Stimulated activated naive CD8-positive, alpha-beta T cell treated with anti-CD3 and anti-CD28 coated beads, Interleukin-15, amount 100 ng/mL, for 72 hours (primary cell): Measurements from ENCODE around the gene PDE6B.

Experiments
- ATAC-seq: fragments of 150-1000 bp; cut with Tn5 transposase; 2 replicates; pipeline ENCODE4 v1.10.0; 2021; ENCODE audit warnings: mild to moderate bottlenecking, moderate library complexity
- DNase-seq, 2 donors: peaks; one replicate each; pipeline ENCODE4 v3.0.0; 2021 to 2022
- H3K27ac Mint-ChIP-seq, 2 donors: one replicate each; pipeline ENCODE4 v1.8.0; 2022; ENCODE audit warnings: mild to moderate bottlenecking in 2 of 2, mixed read lengths in 2 of 2, moderate library complexity in 2 of 2
- H3K27me3 Mint-ChIP-seq: one replicate; pipeline ENCODE4 v1.8.0; 2022; ENCODE audit warnings: mixed read lengths
- H3K4me1 Mint-ChIP-seq: one replicate; pipeline ENCODE4 v1.8.0; 2022; ENCODE audit warnings: mild to moderate bottlenecking, mixed read lengths
- H3K4me3 Mint-ChIP-seq, 2 donors: one replicate each; pipeline ENCODE4 v1.8.0; 2022; ENCODE audit warnings: mild to moderate bottlenecking in 2 of 2, mixed read lengths in 2 of 2, moderate library complexity in 1 of 2
- H3K9me3 Mint-ChIP-seq, 2 donors: one replicate each; pipeline ENCODE4 v1.8.0; 2022; ENCODE audit warnings: mixed read lengths in 2 of 2

The PDE6B gene

GRCh38 chr4:612052-612748, 13.2 kb upstream of the PDE6B start:
- peaks cover 66% of the 10 kb centered on the region for H3K27me3 Mint-ChIP-seq
- DNase-seq = no peak
- H3K9me3 Mint-ChIP-seq = peaks cover 5 to 8% of the 10 kb centered on the region in 2 donors
- no peak for ATAC-seq
- H3K27ac Mint-ChIP-seq = no peak overlapping the region
- H3K4me3 Mint-ChIP-seq = no peak overlapping the region
- H3K4me1 Mint-ChIP-seq = no peaks in the 10 kb centered on the region

GRCh38 chr4:612749-613125, 12.6 kb upstream of the PDE6B start:
- DNase-seq (no peak), ATAC-seq (no peak)
- Mint-ChIP-seq H3K27ac (no peak overlapping the region), H3K4me3 (no peak overlapping the region), H3K9me3 (peaks cover 5 to 8% of the 10 kb centered on the region in 2 donors), H3K27me3 (peaks cover 69% of the 10 kb centered on the region), H3K4me1 (no peaks in the 10 kb centered on the region)

GRCh38 chr4:613126-613525, 12.2 kb upstream of the PDE6B start:
- peaks cover 73% of the 10 kb centered on the region for H3K27me3 Mint-ChIP-seq
- DNase-seq (no peak), ATAC-seq (no peak)
- no peak overlapping the region for H3K27ac Mint-ChIP-seq
- no peaks in the 10 kb centered on the region for H3K4me1 Mint-ChIP-seq
- H3K9me3 Mint-ChIP-seq = peaks cover 5 to 8% of the 10 kb centered on the region in 2 donors
- no peak overlapping the region for H3K4me3 Mint-ChIP-seq

- Mint-ChIP-seq H3K27me3 (peaks cover 64% of the 10 kb centered on the region), H3K4me3 (no peak overlapping the region), H3K27ac (no peak overlapping the region), H3K9me3 (no peaks in the 10 kb centered on the region), H3K4me1 (no peaks in the 10 kb centered on the region)
- no peak for DNase-seq
- ATAC-seq = no peak
These were observed 9.3 kb upstream of the PDE6B start for GRCh38 chr4:616091-616490.

GRCh38 chr4:616911-617643, 8.3 kb upstream of the PDE6B start:
- Mint-ChIP-seq H3K27me3 (peaks cover 62% of the 10 kb centered on the region), H3K9me3 (no peaks in the 10 kb centered on the region), H3K4me1 (no peaks in the 10 kb centered on the region), H3K4me3 (no peak overlapping the region), H3K27ac (no peak overlapping the region)
- DNase-seq (no peak), ATAC-seq (peak; percentile 74)

GRCh38 chr4:617644-618641, 7.4 kb upstream of the PDE6B start:
- Mint-ChIP-seq H3K4me3 (no peak overlapping the region), H3K27me3 (peaks cover 57% of the 10 kb centered on the region), H3K27ac (peak overlapping the region in 1 of 2 donors; percentile 9), H3K4me1 (no peaks in the 10 kb centered on the region), H3K9me3 (no peaks in the 10 kb centered on the region)
- ATAC-seq = no peak
- DNase-seq = no peak

- no peak for DNase-seq
- Mint-ChIP-seq H3K27me3 (peaks cover 43% of the 10 kb centered on the region), H3K4me1 (no peaks in the 10 kb centered on the region), H3K27ac (no peak overlapping the region), H3K9me3 (no peaks in the 10 kb centered on the region), H3K4me3 (no peak overlapping the region)
- no peak for ATAC-seq
These were observed 5.2 kb upstream of the PDE6B start for GRCh38 chr4:620201-620600.

GRCh38 chr4:620851-621261, 4.5 kb upstream of the PDE6B start:
- Mint-ChIP-seq H3K4me3 (no peak overlapping the region), H3K27me3 (peaks cover 43% of the 10 kb centered on the region), H3K27ac (no peak overlapping the region), H3K9me3 (no peaks in the 10 kb centered on the region), H3K4me1 (no peaks in the 10 kb centered on the region)
- DNase-seq = no peak
- no peak for ATAC-seq

- Mint-ChIP-seq H3K4me3 (no peak overlapping the region), H3K27me3 (peaks cover 43% of the 10 kb centered on the region), H3K9me3 (no peaks in the 10 kb centered on the region), H3K27ac (no peak overlapping the region), H3K4me1 (no peaks in the 10 kb centered on the region)
- DNase-seq = no peak
- ATAC-seq = no peak
These were observed 3.9 kb upstream of the PDE6B start for GRCh38 chr4:621296-622070.

GRCh38 chr4:622071-622995, 3.0 kb upstream of the PDE6B start:
- Mint-ChIP-seq H3K27ac (no peak overlapping the region), H3K27me3 (peaks cover 45% of the 10 kb centered on the region), H3K9me3 (no peaks in the 10 kb centered on the region), H3K4me1 (no peaks in the 10 kb centered on the region), H3K4me3 (no peak overlapping the region)
- ATAC-seq (no peak), DNase-seq (no peak)

GRCh38 chr4:622996-623913, 2.1 kb upstream of the PDE6B start:
- peaks cover 37% of the 10 kb centered on the region for H3K27me3 Mint-ChIP-seq
- no peak overlapping the region for H3K27ac Mint-ChIP-seq
- H3K4me1 Mint-ChIP-seq = no peaks in the 10 kb centered on the region
- H3K9me3 Mint-ChIP-seq = no peaks in the 10 kb centered on the region
- ATAC-seq (no peak), DNase-seq (no peak)
- H3K4me3 Mint-ChIP-seq = no peak overlapping the region

GRCh38 chr4:623914-624566, 1.3 kb upstream of the PDE6B start:
- no peak for DNase-seq
- Mint-ChIP-seq H3K9me3 (no peaks in the 10 kb centered on the region), H3K27ac (no peak overlapping the region), H3K27me3 (peaks cover 35% of the 10 kb centered on the region), H3K4me1 (no peaks in the 10 kb centered on the region), H3K4me3 (no peak overlapping the region)
- ATAC-seq = no peak

- no peak overlapping the region for H3K4me3 Mint-ChIP-seq
- no peaks in the 10 kb centered on the region for H3K4me1 Mint-ChIP-seq
- DNase-seq (no peak), ATAC-seq (no peak)
- H3K27ac Mint-ChIP-seq = no peak overlapping the region
- peaks cover 34% of the 10 kb centered on the region for H3K27me3 Mint-ChIP-seq
- H3K9me3 Mint-ChIP-seq = no peaks in the 10 kb centered on the region
These were observed 323 bp downstream of the PDE6B start for GRCh38 chr4:625631-626161.
